ENCODE results near the gene TRPM8.
"Not testable (repeated sequence)": the region's sequence is repeated elsewhere in the genome, so short reads cannot be mapped to it uniquely, and the experiment has no call there.

TRPM8 gene

GRCh38 chr2:233917116-233917515 is at the start of gene TRPM8:
TSS of gene TRPM8 (plus strand) at chr2:233917373. CDS start at chr2:233926538, 9,165 bp downstream.
- Histone ChIP-seq H3K4me3 (ENCODE audit: low read depth, low read length) (no peak within 1 kb of the TSS), H3K9ac (no peak within 1 kb of the TSS), H3K27ac (no peak within 1 kb of the TSS), H3K27me3 (ENCODE audit: control insufficient read depth, insufficient read depth, low read length) (no peaks in the 10 kb centered on the region), H3K36me3 (ENCODE audit: control insufficient read depth, insufficient read depth, low read length) (no peaks in the 10 kb centered on the region), H3K4me1 (no peaks in the 10 kb centered on the region), H3K4me2 (ENCODE audit: low read length) (no peak within 1 kb of the TSS), H2AFZ (no peak within 1 kb of the TSS), H3K79me2 (no peaks in the 10 kb centered on the region), H3K9me3 (ENCODE audit: control insufficient read depth, low read length) (no peaks in the 10 kb centered on the region)
- TF ChIP-seq, protein P1, sequence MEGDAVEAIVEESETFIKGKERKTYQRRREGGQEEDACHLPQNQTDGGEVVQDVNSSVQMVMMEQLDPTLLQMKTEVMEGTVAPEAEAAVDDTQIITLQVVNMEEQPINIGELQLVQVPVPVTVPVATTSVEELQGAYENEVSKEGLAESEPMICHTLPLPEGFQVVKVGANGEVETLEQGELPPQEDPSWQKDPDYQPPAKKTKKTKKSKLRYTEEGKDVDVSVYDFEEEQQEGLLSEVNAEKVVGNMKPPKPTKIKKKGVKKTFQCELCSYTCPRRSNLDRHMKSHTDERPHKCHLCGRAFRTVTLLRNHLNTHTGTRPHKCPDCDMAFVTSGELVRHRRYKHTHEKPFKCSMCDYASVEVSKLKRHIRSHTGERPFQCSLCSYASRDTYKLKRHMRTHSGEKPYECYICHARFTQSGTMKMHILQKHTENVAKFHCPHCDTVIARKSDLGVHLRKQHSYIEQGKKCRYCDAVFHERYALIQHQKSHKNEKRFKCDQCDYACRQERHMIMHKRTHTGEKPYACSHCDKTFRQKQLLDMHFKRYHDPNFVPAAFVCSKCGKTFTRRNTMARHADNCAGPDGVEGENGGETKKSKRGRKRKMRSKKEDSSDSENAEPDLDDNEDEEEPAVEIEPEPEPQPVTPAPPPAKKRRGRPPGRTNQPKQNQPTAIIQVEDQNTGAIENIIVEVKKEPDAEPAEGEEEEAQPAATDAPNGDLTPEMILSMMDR (IDR thresholded peaks at IDR 0.05), result no peak

GRCh38 chr2:233867993-233868532 is 49.1 kb upstream of the TRPM8 start, which contains the start of gene MSL3B:
TSS of gene MSL3B (minus strand) at chr2:233868386.
- TF ChIP-seq, protein P1 (IDR thresholded peaks at IDR 0.05), result no peak
- Histone ChIP-seq H2AFZ (peak within 1 kb of the TSS; percentile 21), H3K27ac (no peak within 1 kb of the TSS)

DNA sequence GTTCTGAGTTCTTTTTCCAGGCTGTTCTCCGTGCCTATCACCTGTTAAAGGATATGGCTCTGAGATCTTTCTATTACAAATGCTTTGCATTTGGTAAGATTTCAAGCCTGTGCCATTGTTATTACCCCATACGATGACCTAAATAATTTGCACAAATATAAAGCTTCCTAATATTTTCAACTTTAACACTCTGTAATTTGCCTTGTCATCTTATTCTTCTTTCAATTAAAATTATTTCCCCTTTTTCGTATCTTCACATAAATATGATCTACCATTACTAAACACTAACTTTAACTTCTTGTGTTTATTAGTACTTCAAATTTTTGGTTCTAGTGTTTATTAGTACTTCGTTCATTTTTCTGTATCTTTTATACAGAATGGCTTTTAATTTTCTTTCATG is 45.7 kb upstream of the TRPM8 start:
- H3K9me3 ChIP-seq (ENCODE audit: control insufficient read depth, low read length), result no peaks in the 10 kb centered on the region
- H3K4me1 ChIP-seq, result no peaks in the 10 kb centered on the region
- no peak overlapping the region for H3K4me2 ChIP-seq (ENCODE audit: low read length)
- H3K9ac ChIP-seq, result no peak overlapping the region
- H2AFZ ChIP-seq, result no peak overlapping the region
- no peak overlapping the region for H3K4me3 ChIP-seq (ENCODE audit: low read depth, low read length)
- no peak overlapping the region for H3K27ac ChIP-seq
- H3K79me2 ChIP-seq, result no peaks in the 10 kb centered on the region
- TF ChIP-seq, protein P1 (IDR thresholded peaks at IDR 0.05), result no peak
- H3K36me3 ChIP-seq (ENCODE audit: control insufficient read depth, insufficient read depth, low read length), result no peaks in the 10 kb centered on the region
- no peaks in the 10 kb centered on the region for H3K27me3 ChIP-seq (ENCODE audit: control insufficient read depth, insufficient read depth, low read length)

More at GRCh38 chr2:233867993-233868532, 49.1 kb upstream of the TRPM8 start, which contains the start of gene MSL3B:
- Histone ChIP-seq H3K27me3 (ENCODE audit: control insufficient read depth, insufficient read depth, low read length) (no peaks in the 10 kb centered on the region), H3K4me1 (no peaks in the 10 kb centered on the region), H3K79me2 (no peaks in the 10 kb centered on the region), H3K9ac (no peak within 1 kb of the TSS), H3K4me2 (ENCODE audit: low read length) (no peak within 1 kb of the TSS), H3K36me3 (ENCODE audit: control insufficient read depth, insufficient read depth, low read length) (no peaks in the 10 kb centered on the region), H3K4me3 (ENCODE audit: low read depth, low read length) (peak within 1 kb of the TSS; percentile 42), H3K9me3 (ENCODE audit: control insufficient read depth, low read length) (no peaks in the 10 kb centered on the region)

DNA sequence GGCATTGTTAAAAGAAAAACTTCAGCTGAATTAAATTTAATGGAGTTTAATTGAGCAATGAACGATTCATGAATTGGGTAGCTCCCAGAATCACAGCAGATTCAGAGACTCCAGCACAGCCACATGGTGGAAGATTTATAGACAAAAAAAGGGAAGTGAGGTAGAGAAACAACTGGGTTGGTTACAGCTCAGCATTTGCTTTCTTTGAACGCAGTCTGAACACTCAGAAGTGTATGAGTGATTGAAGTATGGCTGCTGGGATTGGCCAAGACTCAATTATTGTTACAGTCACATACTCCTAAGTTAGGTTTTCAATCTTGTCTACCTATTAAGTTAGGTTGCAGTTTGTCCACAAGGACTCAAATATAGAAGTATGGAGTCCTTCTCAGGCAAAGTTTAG is 45.0 kb upstream of the TRPM8 start:
- not testable (repeated sequence) for H3K27me3 ChIP-seq (ENCODE audit: control insufficient read depth, insufficient read depth, low read length); H3K4me1 ChIP-seq; H3K9ac ChIP-seq; H3K79me2 ChIP-seq; H3K27ac ChIP-seq; H3K36me3 ChIP-seq (ENCODE audit: control insufficient read depth, insufficient read depth, low read length); H3K4me3 ChIP-seq (ENCODE audit: low read depth, low read length); H2AFZ ChIP-seq; H3K4me2 ChIP-seq (ENCODE audit: low read length); H3K9me3 ChIP-seq (ENCODE audit: control insufficient read depth, low read length)

DNA sequence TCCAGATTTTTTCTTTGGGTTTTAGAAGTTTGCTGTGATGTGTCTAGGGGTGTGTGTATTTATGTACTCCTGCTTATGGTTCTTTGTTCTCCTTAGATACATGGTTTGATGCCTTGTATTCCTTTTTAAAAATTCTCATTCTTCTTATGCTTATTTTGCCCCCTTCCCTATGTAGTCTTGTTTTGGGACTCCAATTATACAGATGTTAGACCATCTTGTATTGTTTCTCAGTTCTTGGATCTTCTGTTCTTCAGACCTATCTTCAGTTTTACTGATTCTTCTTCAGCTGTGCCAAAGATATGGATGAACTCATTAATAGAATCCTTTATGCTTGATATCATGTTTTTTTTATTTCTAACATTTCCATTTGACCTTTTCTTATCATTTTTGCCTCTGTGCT is 34.8 kb upstream of the TRPM8 start:
- no peak overlapping the region for H2AFZ ChIP-seq
- H3K27me3 ChIP-seq (ENCODE audit: control insufficient read depth, insufficient read depth, low read length), result no peaks in the 10 kb centered on the region
- H3K27ac ChIP-seq, result no peak overlapping the region
- no peak overlapping the region for H3K4me2 ChIP-seq (ENCODE audit: low read length)
- no peaks in the 10 kb centered on the region for H3K4me1 ChIP-seq
- no peaks in the 10 kb centered on the region for H3K79me2 ChIP-seq
- H3K4me3 ChIP-seq (ENCODE audit: low read depth, low read length), result no peak overlapping the region
- H3K9ac ChIP-seq, result no peak overlapping the region
- no peaks in the 10 kb centered on the region for H3K9me3 ChIP-seq (ENCODE audit: control insufficient read depth, low read length)
- TF ChIP-seq, protein P1 (IDR thresholded peaks at IDR 0.05), result no peak
- H3K36me3 ChIP-seq (ENCODE audit: control insufficient read depth, insufficient read depth, low read length), result no peaks in the 10 kb centered on the region

All from parathyroid adenoma (tissue), 2 donors.